Measurements from ENCODE around the gene GRIK1.

The GRIK1 gene

GRCh38 chr21:29786496-29787360 is 153.1 kb downstream of the GRIK1 start:
- no peak for DNase-seq (ENCODE audit: low read depth)

- no peak for DNase-seq (ENCODE audit: low read depth)
Measured at GRCh38 chr21:29777160-29777559, 162.6 kb downstream of the GRIK1 start.

GRCh38 chr21:29775462-29775861 is 164.3 kb downstream of the GRIK1 start:
- no peak for DNase-seq (ENCODE audit: low read depth)

GRCh38 chr21:29771491-29772066 is 168.2 kb downstream of the GRIK1 start:
- DNase-seq (ENCODE audit: low read depth), result no peak

DNA sequence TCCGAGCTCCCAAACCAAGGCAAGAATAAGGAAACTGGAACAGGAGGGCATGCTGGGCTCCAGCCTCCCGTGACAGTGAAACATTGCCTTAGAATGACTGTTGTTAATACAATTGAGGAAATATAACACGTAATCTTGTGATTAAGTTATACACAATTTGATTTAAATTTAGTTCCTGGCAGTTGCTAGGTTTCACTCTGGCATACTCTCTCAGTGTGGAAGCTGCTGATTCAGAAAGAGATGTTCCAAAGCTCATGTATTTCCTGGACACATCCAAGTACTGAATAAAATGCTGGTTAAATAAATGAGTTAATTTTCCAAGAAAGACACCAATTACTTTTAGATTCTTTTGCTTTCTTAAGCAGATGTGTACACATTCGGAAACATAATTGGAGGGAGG is 176.1 kb downstream of the GRIK1 start:
- no peak for DNase-seq (ENCODE audit: low read depth)

GRCh38 chr21:29762570-29763082 is 177.2 kb downstream of the GRIK1 start:
- DNase-seq (ENCODE audit: low read depth), result no peak

DNA sequence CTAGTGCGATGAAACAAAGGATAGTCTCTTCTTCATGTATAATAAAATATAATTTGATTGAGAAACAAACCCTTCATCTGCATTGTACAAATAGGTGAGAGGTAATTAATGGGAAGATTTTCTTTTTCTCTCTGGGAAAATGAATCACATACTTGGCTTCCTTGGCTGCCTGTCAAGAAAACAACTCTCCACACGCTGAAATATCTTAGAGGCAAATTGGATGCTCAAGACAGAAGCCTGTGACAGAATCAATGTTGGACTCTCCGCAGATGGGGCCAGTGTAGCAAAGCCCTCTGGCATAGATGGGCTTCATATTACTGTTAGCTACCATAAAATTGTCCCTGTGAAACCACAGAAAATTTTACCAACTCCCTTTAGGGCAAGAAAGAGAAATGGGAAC is 186.6 kb downstream of the GRIK1 start:
- DNase-seq (ENCODE audit: low read depth), result no peak

- no peak for DNase-seq (ENCODE audit: low read depth)
Measured at GRCh38 chr21:29751473-29752185, 188.2 kb downstream of the GRIK1 start.

DNA sequence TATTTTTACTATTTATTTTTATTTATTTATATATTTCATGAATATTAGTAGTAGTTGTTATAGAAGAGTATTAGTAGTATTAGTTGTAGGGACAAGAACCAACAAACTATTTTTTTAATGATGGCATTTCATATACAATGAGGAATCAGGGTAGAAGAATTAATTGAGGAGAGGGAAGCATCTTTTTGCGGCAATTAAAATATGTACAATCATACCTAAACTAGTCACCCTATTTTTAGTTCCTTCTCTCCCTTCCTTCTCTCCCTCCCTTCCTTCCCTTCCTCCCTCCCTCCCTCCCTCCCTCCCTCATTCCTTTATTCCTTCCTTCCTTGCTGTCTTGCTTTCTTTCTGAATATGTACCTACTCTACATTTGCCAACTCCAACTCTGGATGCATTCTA is 189.8 kb downstream of the GRIK1 start:
- DNase-seq (ENCODE audit: low read depth), result no peak

DNA sequence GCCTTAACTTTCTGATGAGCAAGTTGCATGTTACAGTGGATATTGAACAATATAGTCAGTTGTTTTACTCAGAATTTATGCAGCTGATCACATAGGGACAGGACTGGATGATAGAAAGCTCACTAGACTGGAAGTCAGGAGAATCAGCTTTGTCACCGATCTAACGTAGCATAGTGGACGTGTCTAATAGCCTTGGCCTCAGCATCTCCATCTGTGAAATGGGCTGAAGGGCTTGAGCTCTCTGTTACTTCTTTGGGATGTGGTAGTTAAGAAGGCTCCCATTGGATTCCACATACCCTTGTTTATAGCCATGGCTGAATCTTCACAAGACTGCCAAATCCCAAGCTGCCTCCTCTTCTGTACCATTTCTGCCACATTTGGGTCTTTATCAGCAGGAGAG is 190.6 kb downstream of the GRIK1 start:
- no peak for DNase-seq (ENCODE audit: low read depth)

- DNase-seq (ENCODE audit: low read depth), result no peak
Measured at GRCh38 chr21:29748391-29749167, 191.2 kb downstream of the GRIK1 start.

- DNase-seq (ENCODE audit: low read depth), result no peak
Measured at GRCh38 chr21:29741761-29742160, 198.0 kb downstream of the GRIK1 start.

DNA sequence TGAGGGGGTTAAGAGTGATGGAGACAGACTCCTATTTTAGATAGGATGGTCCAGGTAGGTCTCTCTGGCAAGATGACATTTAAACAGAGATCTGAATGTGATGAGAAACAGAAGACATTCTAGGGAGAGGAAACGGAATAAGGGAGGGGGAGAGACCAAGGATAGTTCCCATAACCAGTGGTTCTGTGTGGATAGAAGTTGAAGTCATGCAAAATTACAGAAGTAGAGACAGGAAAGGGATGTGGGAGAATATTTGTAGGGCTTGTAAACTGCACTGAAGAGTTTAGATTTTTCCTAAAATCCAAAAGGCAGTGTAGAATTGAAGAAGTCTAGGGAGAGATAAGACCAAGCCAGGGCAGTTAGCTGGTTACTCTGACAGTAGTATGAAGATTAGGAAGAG is 200.6 kb downstream of the GRIK1 start:
- no peak for DNase-seq (ENCODE audit: low read depth)

DNA sequence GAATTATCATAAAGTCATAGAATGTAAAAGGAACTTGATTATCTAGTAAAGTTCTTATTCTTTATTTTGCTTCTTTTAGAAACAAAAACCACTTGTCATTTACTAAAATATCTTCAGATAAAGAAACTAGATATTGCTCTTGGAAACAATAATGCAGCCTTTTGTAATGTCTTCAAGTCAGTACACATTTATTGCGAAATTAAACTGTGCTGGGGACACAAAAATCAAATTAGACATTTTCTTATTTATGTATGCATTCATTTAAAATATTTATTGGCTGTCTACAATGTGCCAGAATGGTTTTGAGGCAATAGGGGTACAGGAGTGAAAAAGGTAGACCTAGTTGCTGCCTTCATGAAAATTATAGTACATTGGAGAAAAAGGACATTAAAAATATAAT is 201.1 kb downstream of the GRIK1 start:
- DNase-seq (ENCODE audit: low read depth), result no peak

- DNase-seq (ENCODE audit: low read depth), result no peak
Measured at GRCh38 chr21:29737186-29737585, 202.6 kb downstream of the GRIK1 start.

GRCh38 chr21:29730281-29730680 is 209.5 kb downstream of the GRIK1 start:
- DNase-seq (ENCODE audit: low read depth), result no peak

DNA sequence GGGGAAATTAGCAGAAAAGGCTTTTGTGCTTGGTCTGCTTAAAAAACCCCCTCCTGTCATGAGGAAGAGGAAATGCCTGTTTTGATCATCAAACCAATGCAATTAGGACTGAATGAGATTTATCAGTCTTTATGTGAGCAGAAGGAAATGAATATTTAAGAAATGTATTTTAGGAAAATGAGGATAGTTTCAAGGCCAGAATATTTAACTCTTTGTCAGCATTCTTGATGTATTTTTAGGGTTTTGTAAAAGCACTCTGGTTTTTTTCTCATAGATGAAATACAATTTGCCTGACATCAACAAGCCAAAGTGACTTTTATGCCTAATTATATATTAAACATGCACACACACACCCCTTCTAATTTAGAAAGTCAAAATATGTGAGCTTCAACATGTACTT is 213.8 kb downstream of the GRIK1 start:
- no peak for DNase-seq (ENCODE audit: low read depth)

DNA sequence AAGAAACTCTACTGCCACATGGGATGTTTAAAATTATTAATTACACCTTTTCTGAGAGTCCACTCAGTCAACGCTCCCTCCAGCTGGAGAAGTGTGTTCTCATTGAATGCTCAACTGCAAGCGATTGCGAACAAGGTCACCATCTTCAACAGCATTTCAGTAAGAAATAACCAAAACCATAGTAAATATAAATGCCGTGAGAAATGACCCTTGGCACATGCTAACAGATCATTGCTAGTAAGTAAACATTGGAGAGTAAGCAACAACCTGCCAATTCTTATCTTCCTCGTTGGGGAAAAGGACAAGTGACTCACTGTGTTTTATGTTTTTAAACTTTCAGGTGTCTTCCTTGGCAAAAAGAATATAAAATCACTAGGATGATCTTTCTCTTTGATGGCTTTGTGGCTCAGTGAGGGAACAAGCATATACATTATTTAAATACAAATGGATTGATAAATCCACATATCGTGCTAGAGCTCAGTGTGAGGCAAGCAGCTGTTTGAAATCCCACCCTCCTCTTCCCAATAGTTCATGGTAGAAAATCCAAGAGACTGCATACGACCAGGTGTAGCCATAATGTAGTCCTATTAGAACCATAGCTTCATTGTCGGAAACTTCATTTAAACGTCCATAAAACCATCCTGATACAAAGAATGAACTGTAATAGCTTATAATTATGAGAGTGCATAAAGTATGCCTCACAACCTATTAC is 214.6 kb downstream of the GRIK1 start:
- no peak for DNase-seq (ENCODE audit: low read depth)

- no peak for DNase-seq (ENCODE audit: low read depth)
Measured at GRCh38 chr21:29721964-29722363, 217.8 kb downstream of the GRIK1 start.

GRCh38 chr21:29721221-29721620 is 218.6 kb downstream of the GRIK1 start:
- DNase-seq (ENCODE audit: low read depth), result no peak

- no peak for DNase-seq (ENCODE audit: low read depth)
Measured at GRCh38 chr21:29719521-29719920, 220.3 kb downstream of the GRIK1 start.
